ENCODE measurements around the gene ERMP1.

The ERMP1 gene

GRCh38 chr9:5841771-5842573 lies 9.1 kb upstream of the ERMP1 start:
- no peak overlapping the region for H3K4me3 ChIP-seq (ENCODE audit: control insufficient read depth, low read depth, low read length)
- no peak for TF ChIP-seq CTCF (IDR thresholded peaks at IDR 0.05; ENCODE audit: control insufficient read depth, insufficient read depth, low read depth, low read length, missing control alignments)
- no peak for DNase-seq (ENCODE audit: low read depth)

GRCh38 chr9:5840788-5841187 lies 7.9 kb upstream of the ERMP1 start:
- no peak for DNase-seq (ENCODE audit: low read depth)
- TF ChIP-seq CTCF (IDR thresholded peaks at IDR 0.05; ENCODE audit: control insufficient read depth, insufficient read depth, low read depth, low read length, missing control alignments), result no peak
- no peak overlapping the region for H3K4me3 ChIP-seq (ENCODE audit: control insufficient read depth, low read depth, low read length)

GRCh38 chr9:5839572-5839902 lies 6.6 kb upstream of the ERMP1 start:
- TF ChIP-seq CTCF (IDR thresholded peaks at IDR 0.05; ENCODE audit: control insufficient read depth, insufficient read depth, low read depth, low read length, missing control alignments), result no peak
- no peak overlapping the region for H3K4me3 ChIP-seq (ENCODE audit: control insufficient read depth, low read depth, low read length)
- no peak for DNase-seq (ENCODE audit: low read depth)

GRCh38 chr9:5838884-5839571 lies 6.1 kb upstream of the ERMP1 start:
- no peak overlapping the region for H3K4me3 ChIP-seq (ENCODE audit: control insufficient read depth, low read depth, low read length)
- TF ChIP-seq CTCF (IDR thresholded peaks at IDR 0.05; ENCODE audit: control insufficient read depth, insufficient read depth, low read depth, low read length, missing control alignments), result no peak
- no peak for DNase-seq (ENCODE audit: low read depth)

GRCh38 chr9:5835808-5836207 lies 2.9 kb upstream of the ERMP1 start:
- no peak for DNase-seq (ENCODE audit: low read depth)
- no peak for TF ChIP-seq CTCF (IDR thresholded peaks at IDR 0.05; ENCODE audit: control insufficient read depth, insufficient read depth, low read depth, low read length, missing control alignments)
- H3K4me3 ChIP-seq (ENCODE audit: control insufficient read depth, low read depth, low read length), result no peak overlapping the region

- H3K4me3 ChIP-seq (ENCODE audit: control insufficient read depth, low read depth, low read length), result no peak overlapping the region
- no peak for DNase-seq (ENCODE audit: low read depth)
- TF ChIP-seq CTCF (IDR thresholded peaks at IDR 0.05; ENCODE audit: control insufficient read depth, insufficient read depth, low read depth, low read length, missing control alignments), result no peak
These were observed 1.3 kb upstream of the ERMP1 start for GRCh38 chr9:5834214-5834613.

Data from AG09309 (cell line).